Measurements from ENCODE around the gene TRPV3.

DNA sequence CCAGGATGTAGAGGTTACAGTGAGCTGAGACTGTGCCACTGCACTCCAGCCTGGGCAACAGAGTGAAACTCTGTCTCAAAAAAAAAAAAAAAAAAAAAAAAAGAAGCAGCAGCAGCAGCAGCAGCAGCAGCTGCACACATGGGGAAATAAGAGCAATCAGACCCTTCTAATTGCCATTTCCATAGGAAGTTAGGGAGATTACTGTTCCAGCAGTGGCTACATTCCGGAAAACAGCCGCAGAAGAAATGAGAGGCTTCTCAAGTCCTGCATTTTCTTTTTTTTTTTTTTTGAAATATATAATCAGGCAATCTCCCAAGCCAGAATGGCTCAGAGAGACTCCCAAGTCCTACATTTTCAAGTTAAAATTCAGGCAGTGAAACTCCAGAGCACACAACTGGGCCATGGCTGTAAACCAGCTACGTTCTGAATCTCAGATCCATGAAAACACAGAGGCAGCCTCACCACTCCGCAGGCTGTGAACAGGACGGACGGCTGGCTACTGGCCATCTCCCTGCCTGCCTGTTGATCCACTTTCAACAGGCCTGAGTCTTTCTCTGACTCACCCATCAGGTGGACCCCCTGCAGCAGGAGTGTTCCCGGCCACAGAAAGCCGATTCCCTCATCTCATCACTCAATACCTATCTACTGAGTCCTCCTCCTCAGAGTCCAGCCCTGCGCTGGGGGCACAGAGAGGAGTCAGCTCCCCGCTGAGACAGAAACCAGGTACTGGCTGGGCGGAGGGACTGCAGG lies 36.6 kb upstream of the TRPV3 start:
- TF ChIP-seq RELA (CRISPR knock-in tag; IDR thresholded peaks at IDR 0.05), result no peak
- TF ChIP-seq CTCF (CRISPR knock-in tag; IDR thresholded peaks at IDR 0.05), result no peak
- no peak for TF ChIP-seq CHD4 (IDR thresholded peaks at IDR 0.05; ENCODE audit: borderline replicate concordance, low read length)
- no peak for TF ChIP-seq POLR2AphosphoS2 (IDR thresholded peaks at IDR 0.05; ENCODE audit: low read depth, low read length)
- no peak for TF ChIP-seq NFRKB (IDR thresholded peaks at IDR 0.05)
- TF ChIP-seq SUZ12 (IDR thresholded peaks at IDR 0.05; ENCODE audit: low read depth, low read length), result no peak
- TF ChIP-seq KDM6A (CRISPR knock-in tag; IDR thresholded peaks at IDR 0.05; ENCODE audit: low read depth), result no peak
- TF ChIP-seq EZH2 (conservative IDR thresholded peaks at IDR 0.05; ENCODE audit: low read depth, low read length), result no peak
- no peak for TF ChIP-seq ZBTB34 (CRISPR knock-in tag; IDR thresholded peaks at IDR 0.05)
- no peak for TF ChIP-seq ZBTB14 (CRISPR knock-in tag; IDR thresholded peaks at IDR 0.05)
